Measurements from ENCODE around the gene SKI.
"Not testable (repeated sequence)": the region's sequence is repeated elsewhere in the genome, so short reads cannot be mapped to it uniquely, and the experiment has no call there.

The SKI gene

DNA sequence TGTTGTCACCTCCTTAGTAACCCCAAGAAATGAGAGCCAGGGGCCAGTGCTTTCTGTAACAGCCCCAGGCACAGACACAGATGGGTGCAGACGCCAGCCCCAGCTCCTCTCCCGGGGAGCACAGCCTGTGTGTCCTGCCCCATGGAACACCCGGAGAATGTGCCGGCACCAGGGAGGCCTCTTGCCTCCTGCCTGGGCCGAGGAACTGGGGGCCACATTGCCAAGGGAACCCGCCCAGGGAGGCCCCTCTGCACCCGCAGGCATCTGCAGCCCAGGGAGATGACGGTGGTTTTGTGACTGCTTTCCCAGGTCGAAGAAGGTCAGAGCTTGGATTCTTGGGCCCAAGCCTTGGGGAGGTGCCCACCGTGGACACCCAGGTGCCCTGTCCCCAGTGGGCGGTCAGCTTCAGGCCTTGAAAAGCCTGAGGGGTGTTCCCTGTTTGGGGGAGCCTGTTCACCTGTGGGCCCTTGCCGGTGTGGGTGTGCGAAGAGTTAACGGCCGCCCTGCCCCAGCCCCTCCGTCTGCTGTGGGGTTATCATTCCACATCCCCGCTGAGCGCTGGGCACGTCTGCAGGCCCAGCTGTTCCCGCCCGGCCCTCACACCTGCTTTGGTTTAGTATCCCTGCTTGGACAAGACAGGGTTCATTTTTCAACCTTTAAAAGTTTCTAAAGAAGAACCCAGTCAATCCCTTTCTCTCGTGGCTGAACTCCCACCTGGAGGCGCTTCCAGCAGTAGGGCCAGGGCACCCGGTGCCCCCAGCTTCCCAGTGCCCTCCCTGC, 100.7 kb downstream of the SKI start:
- H3K4me3 ChIP-seq (ENCODE audit: low read depth, low read length) = no peak overlapping the region
- TF ChIP-seq, protein P1, sequence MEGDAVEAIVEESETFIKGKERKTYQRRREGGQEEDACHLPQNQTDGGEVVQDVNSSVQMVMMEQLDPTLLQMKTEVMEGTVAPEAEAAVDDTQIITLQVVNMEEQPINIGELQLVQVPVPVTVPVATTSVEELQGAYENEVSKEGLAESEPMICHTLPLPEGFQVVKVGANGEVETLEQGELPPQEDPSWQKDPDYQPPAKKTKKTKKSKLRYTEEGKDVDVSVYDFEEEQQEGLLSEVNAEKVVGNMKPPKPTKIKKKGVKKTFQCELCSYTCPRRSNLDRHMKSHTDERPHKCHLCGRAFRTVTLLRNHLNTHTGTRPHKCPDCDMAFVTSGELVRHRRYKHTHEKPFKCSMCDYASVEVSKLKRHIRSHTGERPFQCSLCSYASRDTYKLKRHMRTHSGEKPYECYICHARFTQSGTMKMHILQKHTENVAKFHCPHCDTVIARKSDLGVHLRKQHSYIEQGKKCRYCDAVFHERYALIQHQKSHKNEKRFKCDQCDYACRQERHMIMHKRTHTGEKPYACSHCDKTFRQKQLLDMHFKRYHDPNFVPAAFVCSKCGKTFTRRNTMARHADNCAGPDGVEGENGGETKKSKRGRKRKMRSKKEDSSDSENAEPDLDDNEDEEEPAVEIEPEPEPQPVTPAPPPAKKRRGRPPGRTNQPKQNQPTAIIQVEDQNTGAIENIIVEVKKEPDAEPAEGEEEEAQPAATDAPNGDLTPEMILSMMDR (IDR thresholded peaks at IDR 0.05; ENCODE audit: borderline replicate concordance, insufficient read depth, low read depth, low read length) = no peak

DNA sequence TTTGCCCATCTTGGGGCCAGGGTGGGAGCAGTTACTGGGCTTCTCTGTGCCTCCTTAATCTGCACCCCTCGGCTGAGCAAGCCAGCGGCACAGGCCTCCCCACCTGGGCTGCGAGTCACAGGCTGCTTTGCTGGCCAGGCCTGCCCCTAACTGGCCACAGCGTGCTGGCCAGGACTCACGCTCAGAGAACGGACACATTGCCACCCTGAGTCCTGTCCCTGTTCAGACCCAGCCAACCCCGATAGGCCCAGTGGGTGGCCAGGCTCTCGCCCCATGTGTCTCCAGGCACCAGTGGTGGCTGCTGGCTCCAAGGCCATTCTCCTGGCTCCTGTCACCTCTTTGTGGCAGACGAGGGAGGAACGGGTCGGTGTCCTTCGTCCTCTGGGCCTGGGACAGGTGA, 101.9 kb downstream of the SKI start:
- TF ChIP-seq, protein P1 (IDR thresholded peaks at IDR 0.05; ENCODE audit: borderline replicate concordance, insufficient read depth, low read depth, low read length) = no peak

DNA sequence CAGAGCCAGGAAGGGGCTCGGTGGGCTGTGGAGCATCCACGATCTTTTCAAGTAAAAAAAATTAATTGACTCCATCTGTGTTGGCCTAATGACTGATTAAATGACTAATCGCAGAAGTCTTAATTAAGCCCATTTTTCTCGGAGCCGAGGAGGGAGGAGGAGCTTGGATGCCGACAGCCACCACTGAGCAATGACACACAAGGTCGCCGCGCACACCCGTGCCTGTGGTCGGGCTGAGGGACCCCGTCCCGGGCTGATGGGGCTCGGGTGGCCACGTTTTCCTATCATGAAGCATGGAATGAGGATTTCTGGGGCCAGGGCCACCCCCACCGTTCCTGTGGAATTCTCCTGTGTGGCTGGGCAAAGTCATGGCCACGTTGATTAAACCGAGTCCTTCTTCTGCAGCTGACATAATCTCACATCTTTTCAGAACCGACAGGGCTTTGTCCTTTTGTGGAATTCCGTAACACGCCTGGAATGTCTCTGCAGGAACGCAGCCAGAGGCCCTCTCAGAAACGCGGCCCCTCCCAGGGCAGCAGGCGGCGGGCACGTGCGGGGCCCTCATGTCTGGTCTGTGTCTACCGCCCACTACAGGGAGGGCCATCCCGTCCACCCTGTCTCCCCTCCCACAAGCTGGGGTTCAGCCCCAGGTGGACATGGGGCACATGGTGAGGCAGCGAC, 102.5 kb downstream of the SKI start:
- no peak overlapping the region for H3K4me3 ChIP-seq (ENCODE audit: low read depth, low read length)
- TF ChIP-seq, protein P1 (IDR thresholded peaks at IDR 0.05; ENCODE audit: borderline replicate concordance, insufficient read depth, low read depth, low read length) = no peak

More for the DNA sequence above, 101.9 kb downstream of the SKI start:
- no peak overlapping the region for H3K4me3 ChIP-seq (ENCODE audit: low read depth, low read length)

DNA sequence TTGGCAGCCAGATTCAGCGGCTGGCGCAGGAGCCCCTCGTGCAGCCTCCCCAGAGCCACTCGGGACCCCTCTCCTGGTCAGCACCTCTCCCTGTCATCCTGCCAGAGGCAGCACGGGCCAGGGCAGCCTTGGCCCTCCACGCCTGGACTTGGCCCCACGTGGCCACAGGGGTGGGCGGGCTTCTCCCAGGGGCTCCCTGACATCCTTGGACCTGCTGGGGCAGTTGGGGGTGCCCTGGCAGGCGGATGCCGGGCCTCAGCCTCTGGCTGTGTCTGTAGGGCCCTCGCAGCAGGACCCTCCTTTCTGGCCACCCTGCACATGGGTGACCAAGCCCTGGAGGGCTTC, 103.1 kb downstream of the SKI start:
- TF ChIP-seq, protein P1 (IDR thresholded peaks at IDR 0.05; ENCODE audit: borderline replicate concordance, insufficient read depth, low read depth, low read length) = no peak
- no peak overlapping the region for H3K4me3 ChIP-seq (ENCODE audit: low read depth, low read length)

DNA sequence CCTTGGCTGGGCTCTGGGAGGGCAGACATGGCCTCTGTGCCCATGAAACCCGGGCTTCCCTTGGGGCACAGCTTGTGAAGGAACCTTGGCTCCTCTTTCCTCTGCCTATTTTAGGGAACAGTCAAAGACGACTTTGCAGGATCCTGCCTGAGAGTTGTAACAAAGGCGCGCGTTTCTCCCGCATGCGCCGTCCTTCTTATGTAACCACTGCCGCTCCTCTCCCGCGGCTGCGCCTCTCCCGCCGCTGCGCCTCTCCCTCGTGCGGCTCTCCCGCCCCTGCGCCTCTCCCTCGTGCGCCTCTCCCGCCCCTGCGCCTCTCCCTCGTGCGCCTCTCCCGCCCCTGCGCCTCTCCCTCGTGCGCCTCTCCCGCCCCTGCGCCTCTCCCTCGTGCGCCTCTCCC, 103.5 kb downstream of the SKI start:
- not testable (repeated sequence) for H3K4me3 ChIP-seq (ENCODE audit: low read depth, low read length)

DNA sequence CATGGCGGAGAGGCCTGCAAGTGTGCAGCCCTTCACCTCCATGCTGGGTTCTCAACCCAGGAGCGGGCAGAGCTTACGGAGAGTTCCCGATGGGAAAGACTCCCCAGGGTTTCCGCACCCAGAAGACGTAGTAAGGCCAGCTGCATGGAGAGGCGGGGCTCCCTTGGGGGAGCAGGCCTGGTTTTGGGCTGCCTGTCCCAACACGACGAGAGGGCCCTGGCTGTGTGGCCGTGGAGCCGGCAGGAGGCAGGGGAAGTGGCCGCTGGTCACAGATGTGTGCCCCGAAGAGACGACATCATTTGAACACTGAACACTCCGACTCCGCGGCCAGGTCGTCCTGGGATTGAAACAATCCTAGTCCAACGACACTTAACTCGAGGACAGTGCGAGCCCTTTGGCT, 106.2 kb downstream of the SKI start:
- no peak overlapping the region for H3K4me3 ChIP-seq (ENCODE audit: low read depth, low read length)
- TF ChIP-seq, protein P1 (IDR thresholded peaks at IDR 0.05; ENCODE audit: borderline replicate concordance, insufficient read depth, low read depth, low read length) = no peak

DNA sequence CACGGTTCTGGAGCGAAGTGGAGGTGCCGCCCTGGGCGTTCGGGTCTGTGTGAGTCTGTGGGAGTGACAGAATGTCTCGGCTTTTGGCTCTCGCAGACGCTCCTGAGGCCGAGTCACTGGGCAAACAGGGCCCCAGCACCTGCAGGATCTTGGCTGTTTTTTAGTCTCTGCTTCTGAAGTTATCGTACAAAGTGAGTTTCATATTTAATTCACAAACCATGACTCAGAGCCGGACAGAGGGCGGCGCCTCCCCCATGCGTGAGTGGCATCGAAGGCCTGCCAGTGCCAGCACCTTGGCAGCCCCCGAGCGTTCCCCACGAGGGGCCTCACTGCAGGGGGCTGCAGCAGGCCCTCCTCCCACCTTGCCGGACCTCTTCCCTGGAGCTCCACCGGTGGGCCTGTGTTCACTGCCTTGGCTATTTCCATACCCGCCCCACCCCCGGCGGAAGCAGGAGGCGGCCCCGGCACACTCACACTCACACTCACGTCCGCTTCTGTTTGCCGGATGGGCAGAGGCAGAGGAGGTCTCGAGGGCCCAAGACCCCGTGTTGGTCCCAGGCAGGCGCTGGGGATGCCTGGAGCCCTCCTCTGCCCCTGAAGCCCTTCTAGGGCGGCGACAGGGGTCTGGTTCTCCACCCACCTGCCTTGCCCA, 106.9 kb downstream of the SKI start:
- no peak overlapping the region for H3K4me3 ChIP-seq (ENCODE audit: low read depth, low read length)
- TF ChIP-seq, protein P1 (IDR thresholded peaks at IDR 0.05; ENCODE audit: borderline replicate concordance, insufficient read depth, low read depth, low read length) = no peak

Measured in GM12875 (cell line).